Vagina (tissue), 2 donors: Measurements from ENCODE around the gene SETBP1. TPM values are rescaled to one million over a fixed set of nuclear protein-coding genes. Genes with fewer than 3 reads are reported as not detected.

Experiments used
- DNase-seq, 2 donors: peaks; one replicate each; pipeline ENCODE4 v3.0.0-alpha.2; 2017; ENCODE audit errors: extremely low spot score in 2 of 2
- H3K27ac ChIP-seq: fragments of 200-600 bp; sonication (generic); one replicate; pipeline ENCODE4 v1.5.1; 2019
- H3K27me3 ChIP-seq: fragments of 200-600 bp; sonication (generic); one replicate; pipeline ENCODE4 v1.5.1; 2019
- H3K36me3 ChIP-seq, 2 donors: fragments of 200-600 bp; sonication (generic); one replicate each; pipeline ENCODE4 v1.5.1; 2017 to 2019
- H3K4me1 ChIP-seq: fragments of 200-600 bp; sonication (generic); one replicate; pipeline ENCODE4 v1.5.1; 2019
- H3K4me3 ChIP-seq, 2 donors: fragments of 200-600 bp; sonication (generic); 1 replicate in 1 of 2; 2 replicates in 1 of 2; pipeline ENCODE4 v1.5.1; 2016 to 2019
- H3K9me3 ChIP-seq: fragments of 200-600 bp; sonication (generic); one replicate; pipeline ENCODE4 v1.5.1; 2019
- CTCF ChIP-seq, 3 experiments: fragments of 450-650 bp in 2 of 3; fragments of 200-600 bp in 1 of 3; sonication (generic) in 1 of 3; IDR thresholded peaks; one replicate each; pipeline ENCODE4 v1.5.1; 2017 to 2019; ENCODE audit warnings: antibody characterized with exemption in 3 of 3, mild to moderate bottlenecking in 2 of 3, moderate library complexity in 2 of 3
- POLR2A ChIP-seq, 2 donors: fragments of 450-650 bp; IDR thresholded peaks; one replicate each; pipeline ENCODE4 v1.6.1; 2017; ENCODE audit warnings: antibody characterized with exemption in 2 of 2, mild to moderate bottlenecking in 2 of 2, moderate library complexity in 2 of 2
- POLR2AphosphoS5 ChIP-seq, 2 donors: sonication (generic); formaldehyde crosslinking; IDR thresholded peaks; one replicate each; pipeline ENCODE4 v1.9.0; 2017; ENCODE audit warnings: antibody characterized with exemption in 2 of 2, mild to moderate bottlenecking in 2 of 2, low read depth in 1 of 2; ENCODE audit not compliant: insufficient read depth in 1 of 2
- intact Hi-C: fragments of 100-400 bp; cut with DNase I; formaldehyde crosslinking; loops from one replicate; pipeline ENCODE4 v1.15.1; 2023
- total RNA-seq: library from RNA; depleted of rRNA; stranded (reverse); fragments of >200 nt; gene quantifications from one replicate; pipeline ENCODE4 v1.2.3, GENCODE V29; 2016

SETBP1 gene
- total RNA-seq, 1 donor from 2014 or later: 38.1 TPM

- H3K4me3 ChIP-seq: no peak overlapping the region
- no peak for DNase-seq
- intact Hi-C loops: no loop called here
- H3K27me3 ChIP-seq: no peaks in the 10 kb centered on the region
- no peaks in the 10 kb centered on the region for H3K36me3 ChIP-seq
- peaks cover 11% of the 10 kb centered on the region for H3K4me1 ChIP-seq
- TF ChIP-seq POLR2A (IDR thresholded peaks at IDR 0.05) (no peak), CTCF (IDR thresholded peaks at IDR 0.05) (no peak), POLR2AphosphoS5 (IDR thresholded peaks at IDR 0.05; ENCODE audit: insufficient read depth in 1 of 2, low read depth in 1 of 2) (no peak)
- no peaks in the 10 kb centered on the region for H3K9me3 ChIP-seq
- no peak overlapping the region for H3K27ac ChIP-seq
These were observed 422.8 kb downstream of the SETBP1 start for GRCh38 chr18:45103319-45104048.

- H3K27me3 ChIP-seq: no peaks in the 10 kb centered on the region
- no peaks in the 10 kb centered on the region for H3K9me3 ChIP-seq
- H3K27ac ChIP-seq: no peak overlapping the region
- intact Hi-C loops: no loop called here
- H3K4me3 ChIP-seq: no peak overlapping the region
- H3K4me1 ChIP-seq: peaks cover 11% of the 10 kb centered on the region
- no peaks in the 10 kb centered on the region for H3K36me3 ChIP-seq
- DNase-seq: no peak
- TF ChIP-seq CTCF (IDR thresholded peaks at IDR 0.05): no peak
- no peak for TF ChIP-seq POLR2AphosphoS5 (IDR thresholded peaks at IDR 0.05; ENCODE audit: insufficient read depth in 1 of 2, low read depth in 1 of 2)
- no peak for TF ChIP-seq POLR2A (IDR thresholded peaks at IDR 0.05)
These were observed 423.3 kb downstream of the SETBP1 start for GRCh38 chr18:45104049-45104395.

GRCh38 chr18:45106331-45106774, 425.7 kb downstream of the SETBP1 start:
- H3K4me1 ChIP-seq: peaks cover 4% of the 10 kb centered on the region
- H3K27me3 ChIP-seq: no peaks in the 10 kb centered on the region
- H3K27ac ChIP-seq: no peak overlapping the region
- no peak for DNase-seq
- intact Hi-C loops: loop anchor here (2.0 kb wide), 1 partner anchor 74 kb away; no protein-coding TSS in a partner anchor
- no peaks in the 10 kb centered on the region for H3K9me3 ChIP-seq
- no peak for TF ChIP-seq CTCF (IDR thresholded peaks at IDR 0.05)
- no peak for TF ChIP-seq POLR2AphosphoS5 (IDR thresholded peaks at IDR 0.05; ENCODE audit: insufficient read depth in 1 of 2, low read depth in 1 of 2)
- H3K36me3 ChIP-seq: no peaks in the 10 kb centered on the region
- no peak overlapping the region for H3K4me3 ChIP-seq

- H3K9me3 ChIP-seq: no peaks in the 10 kb centered on the region
These were observed 426.7 kb downstream of the SETBP1 start for GRCh38 chr18:45107425-45107824.

More at GRCh38 chr18:45107425-45107824, 426.7 kb downstream of the SETBP1 start:
- intact Hi-C loops: loop anchor here (2.0 kb wide), 1 partner anchor 75 kb away; no protein-coding TSS in a partner anchor
- Histone ChIP-seq H3K4me3 (no peak overlapping the region), H3K36me3 (no peaks in the 10 kb centered on the region), H3K4me1 (peaks cover 4% of the 10 kb centered on the region), H3K27ac (no peak overlapping the region), H3K27me3 (no peaks in the 10 kb centered on the region)
- DNase-seq: no peak
- TF ChIP-seq POLR2AphosphoS5 (IDR thresholded peaks at IDR 0.05; ENCODE audit: insufficient read depth in 1 of 2, low read depth in 1 of 2) (no peak), CTCF (IDR thresholded peaks at IDR 0.05) (no peak), POLR2A (IDR thresholded peaks at IDR 0.05) (no peak)
